Stomach (tissue), 9 donors: ENCODE data around the gene PPP2R2C. TPM values are rescaled to one million over a fixed set of nuclear protein-coding genes. Genes with fewer than 3 reads are reported as not detected.

Experiments used
- DNase-seq, 2 donors: peaks; one replicate each; pipeline versions ENCODE4 v3.0.0 to v3.0.0-alpha.2; 2013 to 2019
- H3K27ac ChIP-seq, 5 donors: fragments of 200-600 bp in 4 of 5; sonication (generic) in 4 of 5; one replicate each; pipeline ENCODE4 v1.5.1; 2013 to 2019; ENCODE audit warnings: mild to moderate bottlenecking in 1 of 5, moderate library complexity in 1 of 5
- H3K27me3 ChIP-seq, 3 donors: fragments of 200-600 bp; sonication (generic); one replicate each; pipeline ENCODE4 v1.5.1; 2017 to 2019; ENCODE audit warnings: mixed run types in 1 of 3
- H3K36me3 ChIP-seq, 4 donors: fragments of 200-600 bp; sonication (generic); 1 replicate in 3 of 4; 2 replicates in 1 of 4; pipeline ENCODE4 v1.5.1; 2016 to 2019
- H3K4me1 ChIP-seq, 4 donors: fragments of 200-600 bp; sonication (generic); one replicate each; pipeline ENCODE4 v1.5.1; 2016 to 2019
- H3K4me3 ChIP-seq, 4 donors: fragments of 200-600 bp; sonication (generic) in 3 of 4; one replicate each; pipeline ENCODE4 v1.5.1; 2016 to 2019; ENCODE audit warnings: mild to moderate bottlenecking in 1 of 4
- H3K9me3 ChIP-seq, 4 donors: fragments of 200-600 bp; sonication (generic); one replicate each; pipeline ENCODE4 v1.5.1; 2016 to 2019
- CTCF ChIP-seq, 7 experiments: fragments of 450-650 bp in 4 of 7; fragments of 200-600 bp in 3 of 7; sonication (generic) in 3 of 7; IDR thresholded peaks; one replicate each; pipeline ENCODE4 v1.5.1; 2016 to 2019; ENCODE audit warnings: antibody characterized with exemption in 7 of 7, control low read depth in 2 of 7, mild to moderate bottlenecking in 1 of 7
- EP300 ChIP-seq: sonication (generic); formaldehyde crosslinking; IDR thresholded peaks from one replicate; pipeline ENCODE4 v1.6.1; 2017; ENCODE audit warnings: antibody characterized with exemption
- POLR2A ChIP-seq, 4 donors: fragments of 450-650 bp; IDR thresholded peaks; one replicate each; pipeline ENCODE4 v1.6.1; 2016; ENCODE audit warnings: antibody characterized with exemption in 4 of 4, control low read depth in 2 of 4, mild to moderate bottlenecking in 1 of 4, moderate library complexity in 1 of 4
- POLR2AphosphoS5 ChIP-seq, 3 donors: sonication (generic); formaldehyde crosslinking; IDR thresholded peaks; one replicate each; pipeline ENCODE4 v1.6.1; 2016; ENCODE audit warnings: antibody characterized with exemption in 3 of 3
- WGBS, 5 donors: extraction: QIAGEN DNeasy Blood & Tissue Kit in 3 of 5; methylation state at CpG; one replicate each; pipeline versions ENCODE4 v1.1.5 to v1.1.7; 2013 to 2018; 5-methylcytosine and 5-hydroxymethylcytosine counted together
- intact Hi-C: fragments of 100-400 bp; cut with DNase I; formaldehyde crosslinking; loops from one replicate; pipeline ENCODE4 v1.15.1; 2023; ENCODE audit warnings: low total_unique reads
- polyA plus RNA-seq, 3 donors: library from polyadenylated mRNA; stranded (reverse); fragments of 200-250 nt; gene quantifications; one replicate each; pipeline ENCODE4 v1.2.3, GENCODE V29; 2013
- total RNA-seq, 5 donors: library from RNA; depleted of rRNA; stranded (reverse); fragments of >200 nt; gene quantifications; one replicate each; pipeline versions ENCODE4 v1.1.0 to v1.2.3, GENCODE V29; 2014 to 2016
- donor health status: healthy with polysubstance abuse.
- donor health status: Bipolar disorder and iron deficiency.
- donor health status: healthy.

Gene PPP2R2C
- total and polyA plus RNA-seq, 8 donors = 1.4 to 5.0 (median 1.5) TPM; not detected in 5

GRCh38 chr4:6331018-6331417 is 141.4 kb downstream of the PPP2R2C start:
- H3K9me3 ChIP-seq = peaks cover 0 to 3% (median 0%) of the 10 kb centered on the region in 4 donors
- H3K36me3 ChIP-seq = no peaks in the 10 kb centered on the region
- TF ChIP-seq CTCF (IDR thresholded peaks at IDR 0.05) (peak in 3 of 7 experiments; percentile 27 to 50 (median 39)), EP300 (no peak)
- H3K4me1 ChIP-seq = peaks cover 0 to 5% (median 0%) of the 10 kb centered on the region in 4 donors
- no peak overlapping the region for H3K4me3 ChIP-seq
- H3K27ac ChIP-seq = no peak overlapping the region
- DNase-seq = no peak
- WGBS, 5 donors = 75 to 84% (median 78%) methylated on average over 8 of the region's 8 CpGs
- H3K27me3 ChIP-seq = peaks cover 0 to 62% (median 12%) of the 10 kb centered on the region in 3 donors
- intact Hi-C loops = loop anchor here (10.0 kb wide), 1 partner anchor 214 kb away; no protein-coding TSS in a partner anchor

GRCh38 chr4:6330384-6330767 is 142.0 kb downstream of the PPP2R2C start:
- H3K4me1 ChIP-seq = peaks cover 0 to 8% (median 1%) of the 10 kb centered on the region in 4 donors
- 80 to 93% (median 89%) methylated on average over 7 of the region's 7 CpGs for WGBS, 5 donors
- intact Hi-C loops = loop anchor here (10.0 kb wide), 1 partner anchor 214 kb away; no protein-coding TSS in a partner anchor
- H3K27me3 ChIP-seq = peaks cover 0 to 59% (median 8%) of the 10 kb centered on the region in 3 donors
- no peaks in the 10 kb centered on the region for H3K36me3 ChIP-seq
- no peak overlapping the region for H3K27ac ChIP-seq
- peaks cover 0 to 3% (median 0%) of the 10 kb centered on the region in 4 donors for H3K9me3 ChIP-seq
- no peak for DNase-seq
- H3K4me3 ChIP-seq = no peak overlapping the region
- no peak for TF ChIP-seq EP300
- TF ChIP-seq CTCF (IDR thresholded peaks at IDR 0.05) = no peak
- TF ChIP-seq POLR2AphosphoS5 (IDR thresholded peaks at IDR 0.05) = no peak
- no peak for TF ChIP-seq POLR2A (IDR thresholded peaks at IDR 0.05)

GRCh38 chr4:6329478-6330383 is 142.7 kb downstream of the PPP2R2C start:
- no peak for DNase-seq
- TF ChIP-seq EP300 (no peak), POLR2A (IDR thresholded peaks at IDR 0.05) (no peak), POLR2AphosphoS5 (IDR thresholded peaks at IDR 0.05) (no peak), CTCF (IDR thresholded peaks at IDR 0.05) (no peak)

GRCh38 chr4:6328526-6328925 is 143.9 kb downstream of the PPP2R2C start:
- peaks cover 0 to 58% (median 5%) of the 10 kb centered on the region in 3 donors for H3K27me3 ChIP-seq
- TF ChIP-seq EP300 (no peak), CTCF (IDR thresholded peaks at IDR 0.05) (no peak), POLR2A (IDR thresholded peaks at IDR 0.05) (no peak), POLR2AphosphoS5 (IDR thresholded peaks at IDR 0.05) (no peak)
- no peaks in the 10 kb centered on the region for H3K36me3 ChIP-seq
- H3K9me3 ChIP-seq = no peaks in the 10 kb centered on the region
- H3K4me1 ChIP-seq = peaks cover 0 to 19% (median 5%) of the 10 kb centered on the region in 4 donors
- H3K4me3 ChIP-seq = no peak overlapping the region
- 55 to 76% (median 64%) methylated on average over 7 to 8 of the region's 8 CpGs for WGBS, 5 donors
- DNase-seq = no peak
- intact Hi-C loops = loop anchor here (5.0 kb wide), 1 partner anchor 331 kb away; no protein-coding TSS in a partner anchor
- H3K27ac ChIP-seq = no peak overlapping the region

More at GRCh38 chr4:6329478-6330383, 142.7 kb downstream of the PPP2R2C start:
- Histone ChIP-seq H3K4me3 (no peak overlapping the region), H3K4me1 (peaks cover 0 to 14% (median 4%) of the 10 kb centered on the region in 4 donors), H3K36me3 (no peaks in the 10 kb centered on the region), H3K27ac (no peak overlapping the region), H3K27me3 (peaks cover 0 to 59% (median 5%) of the 10 kb centered on the region in 3 donors), H3K9me3 (peaks cover 0 to 3% (median 0%) of the 10 kb centered on the region in 4 donors)
- intact Hi-C loops = loop anchor here (5.0 to 10.0 kb wide), 2 partner anchors 215 to 332 kb away; no protein-coding TSS in a partner anchor
- 66 to 73% (median 72%) methylated on average over 20 to 28 of the region's 28 CpGs for WGBS, 5 donors
